UCSD-AML1 (cell line): Measurements from ENCODE around the gene SLC17A2.
"Not testable (repeated sequence)": the region's sequence is repeated elsewhere in the genome, so short reads cannot be mapped to it uniquely, and the experiment has no call there.

Source experiments
- DNase-seq: peaks from one replicate; lab custom pipeline; 2025; ENCODE audit not compliant: unreplicated experiment; lab: John Stamatoyannopoulos, UW

Gene SLC17A2

DNA sequence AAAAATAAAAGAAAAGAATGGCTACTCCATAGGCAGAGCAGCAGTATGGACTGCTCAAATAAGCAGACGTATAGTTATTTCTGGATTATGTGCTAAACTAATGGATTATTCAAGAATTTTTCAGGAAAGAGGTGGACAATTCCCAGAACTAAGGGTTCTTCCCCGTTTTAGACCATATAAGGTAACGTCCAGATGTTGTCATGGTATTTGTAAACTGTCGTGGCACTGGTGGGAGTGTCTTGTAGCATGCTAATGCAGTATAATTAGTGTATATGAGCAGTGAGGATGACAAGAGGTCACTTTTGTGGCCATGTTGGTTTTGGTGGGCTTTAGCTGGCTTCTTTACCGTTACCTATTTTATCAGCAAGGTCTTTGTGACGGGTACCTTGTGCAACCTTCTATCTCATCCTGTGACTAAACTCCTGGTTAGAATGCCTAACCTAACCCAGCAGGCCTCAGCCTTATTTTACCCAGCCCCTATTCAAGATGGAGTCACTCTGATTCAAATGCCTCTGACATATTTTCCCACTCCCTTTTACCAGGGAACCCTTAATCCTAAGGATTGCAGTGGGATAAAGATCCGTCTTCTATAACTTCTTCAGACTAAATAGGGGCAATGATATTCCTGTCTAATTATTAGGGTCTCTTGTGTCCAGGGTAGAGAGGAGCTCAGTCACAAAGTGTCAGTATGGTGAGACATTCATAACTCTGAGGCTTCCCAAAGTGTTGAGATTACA, 21.0 kb upstream of the SLC17A2 start:
- DNase-seq: no peak

- DNase-seq: no peak
Measured at GRCh38 chr6:25950297-25950696, 19.8 kb upstream of the SLC17A2 start.

- no peak for DNase-seq
Measured at GRCh38 chr6:25949695-25950094, 19.2 kb upstream of the SLC17A2 start.

DNA sequence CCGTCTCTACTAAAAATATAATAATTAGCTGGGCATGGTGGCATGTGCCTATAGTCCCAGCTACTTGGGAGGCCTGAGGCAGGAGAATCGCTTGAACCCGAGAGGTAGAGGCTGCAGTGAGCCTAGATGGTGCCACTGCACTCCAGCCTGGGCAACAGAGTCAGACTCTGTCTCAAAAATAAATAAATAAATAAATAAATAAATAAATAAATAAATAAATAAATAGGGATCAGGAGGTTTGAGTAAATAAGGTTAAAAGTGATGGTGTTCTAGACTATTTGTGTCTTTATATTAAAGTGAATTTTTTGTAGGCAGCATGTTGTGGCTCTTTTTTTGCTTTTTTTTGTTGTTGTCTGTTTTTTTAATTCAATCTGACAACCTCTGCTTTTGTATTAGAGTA, 17.0 kb upstream of the SLC17A2 start:
- not testable (repeated sequence) for DNase-seq

GRCh38 chr6:25946631-25947030, 16.1 kb upstream of the SLC17A2 start:
- no peak for DNase-seq

GRCh38 chr6:25945738-25946137, 15.2 kb upstream of the SLC17A2 start:
- not testable (repeated sequence) for DNase-seq

DNA sequence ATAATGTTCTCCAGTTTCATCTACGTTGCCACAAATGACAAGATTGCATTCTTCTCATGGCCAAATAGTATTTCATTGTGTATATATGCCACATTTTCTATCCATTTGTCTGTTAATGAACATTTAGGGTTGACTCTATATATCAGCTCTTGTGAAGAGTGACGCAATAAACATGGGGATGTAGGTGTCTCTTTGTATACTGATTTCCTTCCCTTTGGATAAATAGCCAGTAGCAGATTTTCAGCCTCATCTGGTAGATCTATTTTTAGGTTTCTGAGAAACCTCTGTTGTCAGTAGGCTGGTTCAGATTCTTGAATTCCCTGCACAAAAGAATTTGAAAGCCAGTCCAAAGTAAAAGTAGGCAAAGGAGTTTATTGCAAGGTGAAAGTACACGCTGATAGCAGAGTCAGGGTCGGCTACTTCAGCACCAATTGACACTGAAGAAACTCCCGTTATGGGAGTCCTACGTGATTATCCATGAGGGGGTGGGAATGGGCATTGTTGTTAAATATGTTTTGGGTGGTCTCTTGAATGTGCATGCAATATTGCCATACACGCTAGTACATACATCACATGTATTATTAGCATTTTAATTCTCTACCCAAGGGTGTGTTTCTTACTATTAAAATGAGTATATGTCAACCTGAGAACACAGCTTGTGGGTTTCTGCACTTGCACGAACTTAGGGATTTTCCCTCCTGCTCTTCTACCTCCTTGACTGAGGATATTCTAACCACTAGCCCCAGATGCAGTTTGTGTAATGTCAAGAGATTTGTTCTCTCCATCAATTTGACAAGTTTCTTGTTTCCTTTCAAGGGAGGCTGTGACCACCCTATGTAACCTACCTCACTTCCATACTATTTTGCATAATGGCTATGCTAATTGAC, 14.4 kb upstream of the SLC17A2 start:
- no peak for DNase-seq

GRCh38 chr6:25943887-25944286, 13.4 kb upstream of the SLC17A2 start:
- no peak for DNase-seq

DNA sequence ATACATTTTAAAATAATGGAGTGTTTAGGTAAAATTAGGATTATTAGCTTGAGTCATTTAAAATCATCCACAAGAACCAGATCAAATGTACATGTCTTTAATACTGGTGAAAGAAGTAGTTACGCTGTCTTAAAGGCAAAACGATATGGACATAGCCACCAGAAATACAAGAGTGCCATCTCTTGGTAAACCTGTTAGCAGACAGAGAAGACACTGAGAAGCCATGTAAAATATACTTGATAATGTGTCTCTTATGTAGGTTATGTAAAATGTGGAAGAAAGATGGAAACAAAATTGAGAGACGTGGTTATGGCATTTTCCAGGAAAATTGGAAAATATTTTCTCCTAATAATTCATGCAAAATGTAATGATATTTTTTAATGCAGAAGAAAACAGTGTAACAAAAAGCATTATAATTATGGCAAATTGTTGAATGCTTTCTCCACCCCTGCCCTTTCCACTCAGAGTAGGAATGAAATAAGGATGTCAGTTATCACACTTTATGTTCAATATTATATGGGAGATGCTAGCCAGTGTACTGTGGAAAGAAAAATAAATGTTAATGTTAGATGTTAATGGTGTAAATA, 12.2 kb upstream of the SLC17A2 start:
- DNase-seq: no peak

GRCh38 chr6:25939593-25939992, 9.1 kb upstream of the SLC17A2 start:
- DNase-seq: no peak

- no peak for DNase-seq
Measured at GRCh38 chr6:25935953-25936352, 5.5 kb upstream of the SLC17A2 start.

DNA sequence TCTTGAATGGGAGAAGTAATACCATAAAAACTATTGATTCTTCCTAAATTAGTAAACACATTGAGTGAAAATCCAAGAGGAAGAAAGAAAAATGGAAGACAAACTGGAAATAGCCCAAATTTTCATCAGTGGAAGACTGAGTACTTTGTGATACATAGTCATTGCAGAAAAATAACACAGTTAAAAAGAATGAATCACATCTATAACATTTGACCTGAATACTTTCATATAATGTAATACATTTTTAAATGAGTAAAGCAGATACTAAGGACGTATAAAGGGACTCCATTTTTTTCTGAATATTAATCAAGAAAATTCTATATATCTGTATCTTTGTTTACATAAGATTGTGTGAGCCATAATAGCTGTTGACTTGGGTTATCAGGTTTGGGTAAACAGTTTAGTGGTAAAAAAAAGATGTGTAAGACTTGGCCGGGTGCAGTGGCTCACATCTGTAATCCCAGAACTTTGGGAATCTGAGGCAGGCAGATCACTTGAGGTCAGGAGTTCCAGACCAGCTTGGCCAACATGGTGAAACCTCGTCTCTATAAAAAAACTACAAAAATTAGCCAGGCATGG, 4.3 kb upstream of the SLC17A2 start:
- no peak for DNase-seq

GRCh38 chr6:25934156-25934555, 3.7 kb upstream of the SLC17A2 start:
- no peak for DNase-seq

- DNase-seq: no peak
Measured at GRCh38 chr6:25931411-25931709, 869 bp upstream of the SLC17A2 start.

DNA sequence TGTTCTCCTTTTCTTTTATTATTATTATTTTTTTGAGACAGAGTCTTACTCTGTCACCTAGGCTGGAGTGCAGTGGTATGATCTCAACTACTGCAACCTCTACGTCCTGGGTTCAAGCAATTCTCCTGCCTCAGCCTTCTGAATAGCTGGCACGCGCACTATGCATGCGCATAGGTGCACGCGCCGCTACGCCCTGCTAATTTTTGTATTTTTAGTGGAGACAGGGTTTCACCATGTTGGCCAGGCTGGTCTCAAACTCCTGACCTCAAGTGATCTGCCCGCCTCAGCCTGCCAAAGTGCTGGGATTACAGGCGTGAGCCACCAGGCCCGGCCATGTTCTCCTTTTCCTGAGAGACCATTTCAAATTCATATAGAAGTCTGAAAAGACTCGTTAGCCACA, 706 bp downstream of the SLC17A2 start:
- not testable (repeated sequence) for DNase-seq

DNA sequence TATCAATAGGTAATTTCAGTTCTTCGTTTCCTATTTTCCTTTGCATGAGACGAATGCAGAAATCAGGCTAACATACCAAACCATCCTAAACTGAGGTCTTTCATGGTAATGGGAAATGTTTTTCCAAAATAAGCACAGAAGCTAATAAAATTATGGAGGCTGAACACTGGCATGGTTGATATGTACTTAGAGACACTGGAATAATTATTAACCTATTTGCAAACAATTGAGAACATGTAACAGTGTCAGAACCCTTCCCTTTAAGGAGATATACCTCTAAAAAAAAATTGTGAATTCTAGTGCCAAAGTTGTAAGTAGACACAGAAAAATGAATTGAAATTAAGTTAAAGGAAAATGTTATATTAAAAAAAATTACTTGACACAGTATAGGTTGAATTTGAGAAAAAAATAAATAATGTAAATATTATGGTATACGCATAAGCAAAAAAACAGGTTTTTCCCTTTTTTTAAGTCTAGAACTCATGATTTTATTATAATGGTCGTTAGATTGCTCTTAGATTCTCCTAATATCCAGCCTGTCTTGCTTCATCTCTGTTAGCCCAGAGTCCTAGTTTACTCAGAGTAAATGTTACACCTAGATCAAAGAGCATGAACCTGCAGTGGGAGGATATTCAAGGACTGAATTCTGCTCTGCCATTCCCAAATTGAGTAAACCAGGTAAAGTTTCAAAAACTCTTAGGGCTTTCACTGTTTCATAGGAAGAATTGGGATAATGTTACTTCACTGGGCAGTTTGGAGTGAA, 1.7 kb downstream of the SLC17A2 start:
- no peak for DNase-seq

DNA sequence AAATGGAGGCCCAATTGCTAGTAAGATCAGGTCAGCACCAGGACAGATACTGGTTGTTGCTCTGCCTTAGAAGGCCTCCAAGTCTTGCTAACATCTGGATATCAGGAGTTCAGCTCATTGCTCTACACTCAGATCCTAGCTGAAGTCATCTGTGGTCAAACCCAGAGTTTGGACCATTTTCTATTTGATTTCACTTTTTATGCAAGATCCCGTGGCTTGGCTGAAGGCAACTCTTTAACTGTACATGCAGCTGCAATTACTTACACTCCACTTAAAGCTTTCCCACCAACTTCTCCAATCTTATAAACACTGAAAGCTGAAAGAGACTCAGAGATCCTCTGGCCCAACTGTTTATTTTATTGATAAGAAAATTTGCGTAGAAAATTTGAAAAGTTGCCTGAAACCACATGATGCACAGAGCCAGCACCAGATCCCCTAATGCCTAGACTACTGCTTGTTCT, 2.7 kb downstream of the SLC17A2 start:
- no peak for DNase-seq

DNA sequence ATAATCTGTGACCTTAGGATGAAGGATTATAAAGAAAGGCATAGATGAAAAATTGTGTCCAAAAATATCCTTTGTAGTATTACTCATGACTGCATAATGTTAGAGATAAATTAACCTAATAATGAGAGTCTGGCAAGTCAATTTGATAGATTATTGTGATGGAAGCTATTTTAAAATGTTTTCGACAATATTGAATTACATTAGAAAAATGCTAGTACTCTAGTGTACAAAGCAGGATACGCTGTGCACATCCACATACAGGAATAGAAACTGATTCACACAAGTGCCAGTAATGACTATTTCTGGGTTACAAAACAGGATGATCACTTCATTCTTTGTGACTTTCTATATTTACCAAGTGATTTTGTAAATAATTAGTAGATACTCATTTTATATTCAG, 3.3 kb downstream of the SLC17A2 start:
- DNase-seq: no peak

- DNase-seq: no peak
Measured at GRCh38 chr6:25925876-25926275, 4.6 kb downstream of the SLC17A2 start.

GRCh38 chr6:25922301-25922700, 8.2 kb downstream of the SLC17A2 start:
- DNase-seq: no peak
